ENCODE results near the gene RNF125.

The RNF125 gene

GRCh38 chr18:32093523-32093922 is 74.9 kb downstream of the RNF125 start:
- H3F3A ChIP-seq (ENCODE audit: insufficient read depth), result peaks cover 19% of the 10 kb centered on the region
- peaks cover 15% of the 10 kb centered on the region for H3K36me3 ChIP-seq (ENCODE audit: low read length)
- no peaks in the 10 kb centered on the region for H3K9me3 ChIP-seq (ENCODE audit: insufficient read depth, low read length)
- peak overlapping the region; percentile 96 for H3K4me2 ChIP-seq (ENCODE audit: low read depth, low read length, poor library complexity, severe bottlenecking)
- H3K79me2 ChIP-seq (ENCODE audit: insufficient read depth, low read length), result peaks cover 60% of the 10 kb centered on the region
- no peaks in the 10 kb centered on the region for H3K27me3 ChIP-seq (ENCODE audit: low read length)
- H3K9ac ChIP-seq (ENCODE audit: low read length), result peak overlapping the region; percentile 94
- H3K9me2 ChIP-seq (replicated peaks; ENCODE audit: insufficient read depth, low read length), result no peaks in the 10 kb centered on the region
- peak overlapping the region; percentile 73 for H2AFZ ChIP-seq (ENCODE audit: low read depth, low read length, severe bottlenecking)
- TF ChIP-seq EZH2phosphoT487 (conservative IDR thresholded peaks at IDR 0.05; ENCODE audit: low read length), result no peak
- no peak for TF ChIP-seq CTCF (IDR thresholded peaks at IDR 0.05; ENCODE audit: insufficient read depth, low read length, poor library complexity, severe bottlenecking)
- H3K4me3 ChIP-seq (ENCODE audit: insufficient read depth, low read length, poor library complexity, severe bottlenecking), result peak overlapping the region; percentile 94
- peaks cover 36% of the 10 kb centered on the region for H4K20me1 ChIP-seq (ENCODE audit: low read depth, low read length)
- H3K27ac ChIP-seq (ENCODE audit: low read depth, low read length), result peak overlapping the region; percentile 78

- TF ChIP-seq CTCF (IDR thresholded peaks at IDR 0.05; ENCODE audit: insufficient read depth, low read length, poor library complexity, severe bottlenecking), result no peak
- TF ChIP-seq EZH2phosphoT487 (conservative IDR thresholded peaks at IDR 0.05; ENCODE audit: low read length), result no peak
- no peak overlapping the region for H2AFZ ChIP-seq (ENCODE audit: low read depth, low read length, severe bottlenecking)
- H3K4me2 ChIP-seq (ENCODE audit: low read depth, low read length, poor library complexity, severe bottlenecking), result peak overlapping the region; percentile 96
- no peak overlapping the region for H3K27ac ChIP-seq (ENCODE audit: low read depth, low read length)
- H4K20me1 ChIP-seq (ENCODE audit: low read depth, low read length), result peaks cover 46% of the 10 kb centered on the region
- H3K79me2 ChIP-seq (ENCODE audit: insufficient read depth, low read length), result peaks cover 79% of the 10 kb centered on the region
- H3F3A ChIP-seq (ENCODE audit: insufficient read depth), result peaks cover 15% of the 10 kb centered on the region
- no peaks in the 10 kb centered on the region for H3K9me3 ChIP-seq (ENCODE audit: insufficient read depth, low read length)
- H3K9ac ChIP-seq (ENCODE audit: low read length), result no peak overlapping the region
- H3K36me3 ChIP-seq (ENCODE audit: low read length), result peaks cover 15% of the 10 kb centered on the region
- no peaks in the 10 kb centered on the region for H3K27me3 ChIP-seq (ENCODE audit: low read length)
- H3K4me3 ChIP-seq (ENCODE audit: insufficient read depth, low read length, poor library complexity, severe bottlenecking), result no peak overlapping the region
- no peaks in the 10 kb centered on the region for H3K9me2 ChIP-seq (replicated peaks; ENCODE audit: insufficient read depth, low read length)
These were observed 76.7 kb downstream of the RNF125 start for GRCh38 chr18:32095192-32095899.

GRCh38 chr18:32095900-32096229 is 77.2 kb downstream of the RNF125 start:
- no peaks in the 10 kb centered on the region for H3K27me3 ChIP-seq (ENCODE audit: low read length)
- H3K9me3 ChIP-seq (ENCODE audit: insufficient read depth, low read length), result no peaks in the 10 kb centered on the region
- H3K4me3 ChIP-seq (ENCODE audit: insufficient read depth, low read length, poor library complexity, severe bottlenecking), result no peak overlapping the region
- no peaks in the 10 kb centered on the region for H3K9me2 ChIP-seq (replicated peaks; ENCODE audit: insufficient read depth, low read length)
- TF ChIP-seq EZH2phosphoT487 (conservative IDR thresholded peaks at IDR 0.05; ENCODE audit: low read length) (no peak), CTCF (IDR thresholded peaks at IDR 0.05; ENCODE audit: insufficient read depth, low read length, poor library complexity, severe bottlenecking) (no peak)
- peaks cover 15% of the 10 kb centered on the region for H3K36me3 ChIP-seq (ENCODE audit: low read length)
- no peak overlapping the region for H3K27ac ChIP-seq (ENCODE audit: low read depth, low read length)
- H3K4me2 ChIP-seq (ENCODE audit: low read depth, low read length, poor library complexity, severe bottlenecking), result peak overlapping the region; percentile 96
- no peak overlapping the region for H2AFZ ChIP-seq (ENCODE audit: low read depth, low read length, severe bottlenecking)
- peaks cover 10% of the 10 kb centered on the region; the same call in 1 of the 2 replicates for H3F3A ChIP-seq (ENCODE audit: insufficient read depth)
- peaks cover 84% of the 10 kb centered on the region for H3K79me2 ChIP-seq (ENCODE audit: insufficient read depth, low read length)
- H3K9ac ChIP-seq (ENCODE audit: low read length), result no peak overlapping the region
- peaks cover 49% of the 10 kb centered on the region for H4K20me1 ChIP-seq (ENCODE audit: low read depth, low read length)

Data from SU-DHL-6 (cell line).